HepG2 (cell line): ENCODE results near the gene EOLA2.

Experiments used
- BCL3 ChIP-seq: sonication (generic); formaldehyde crosslinking; IDR thresholded peaks from 2 replicates; pipeline ENCODE4 v1.5.1; 2020; ENCODE audit warnings: mild to moderate bottlenecking, missing genetic modification reagents, moderate library complexity
- CEBPG ChIP-seq: IDR thresholded peaks from 2 replicates; pipeline ENCODE4 v1.6.1; 2016
- CHD4 ChIP-seq: fragments of 200-600 bp; sonication (generic); IDR thresholded peaks from 2 replicates; pipeline ENCODE4 v1.7.0; 2017; ENCODE audit warnings: mild to moderate bottlenecking, low read length, borderline replicate concordance
- CTCF ChIP-seq: sonication (generic); formaldehyde crosslinking; IDR thresholded peaks from 2 replicates; pipeline ENCODE4 v1.5.0; 2020; ENCODE audit warnings: mild to moderate bottlenecking, missing genetic modification reagents, moderate library complexity
- FOXP1 ChIP-seq, 2 experiments: fragments of 450-650 bp in 1 of 2; IDR thresholded peaks; 2 replicates each; pipeline ENCODE4 v1.6.1; 2017 to 2018; ENCODE audit warnings: antibody characterized with exemption in 1 of 2
- KLF13 ChIP-seq: sonication (generic); formaldehyde crosslinking; IDR thresholded peaks from 2 replicates; pipeline ENCODE4 v1.4.0; 2020; ENCODE audit warnings: mild to moderate bottlenecking, missing genetic modification reagents
- NFE2L1 ChIP-seq: sonication (generic); formaldehyde crosslinking; IDR thresholded peaks from 2 replicates; pipeline ENCODE4 v1.4.0; 2020; ENCODE audit warnings: missing genetic modification reagents, mild to moderate bottlenecking, borderline replicate concordance
- ZNF143 ChIP-seq: sonication (generic); formaldehyde crosslinking; IDR thresholded peaks from 2 replicates; pipeline ENCODE4 v1.4.0; 2020; ENCODE audit warnings: missing genetic modification reagents
- ZNF768 ChIP-seq: sonication (generic); formaldehyde crosslinking; IDR thresholded peaks from 2 replicates; pipeline ENCODE4 v1.4.0; 2020; ENCODE audit warnings: missing genetic modification reagents

GRCh38 chrX:149937871-149938426 is 342 bp downstream of the EOLA2 start:
- no peak for TF ChIP-seq ZNF768
- no peak for TF ChIP-seq BCL3 (CRISPR knock-in tag)
- no peak for TF ChIP-seq CTCF
- no peak for TF ChIP-seq NFE2L1
- no peak for TF ChIP-seq FOXP1 (IDR thresholded peaks at IDR 0.05)
- TF ChIP-seq FOXP1 (CRISPR knock-in tag; IDR thresholded peaks at IDR 0.05): no peak
- TF ChIP-seq CHD4: no peak
- no peak for TF ChIP-seq KLF13 (CRISPR knock-in tag)
- no peak for TF ChIP-seq CEBPG (CRISPR knock-in tag)
- TF ChIP-seq ZNF143 (CRISPR knock-in tag): no peak
